ENCODE measurements around the gene VARS2. TPM values are rescaled to one million over a fixed set of nuclear protein-coding genes. Genes with fewer than 3 reads are reported as not detected.

The VARS2 gene
- total RNA-seq, 6 experiments from 2014 or later = 15.3 to 18.4 (median 16.9) TPM

DNA sequence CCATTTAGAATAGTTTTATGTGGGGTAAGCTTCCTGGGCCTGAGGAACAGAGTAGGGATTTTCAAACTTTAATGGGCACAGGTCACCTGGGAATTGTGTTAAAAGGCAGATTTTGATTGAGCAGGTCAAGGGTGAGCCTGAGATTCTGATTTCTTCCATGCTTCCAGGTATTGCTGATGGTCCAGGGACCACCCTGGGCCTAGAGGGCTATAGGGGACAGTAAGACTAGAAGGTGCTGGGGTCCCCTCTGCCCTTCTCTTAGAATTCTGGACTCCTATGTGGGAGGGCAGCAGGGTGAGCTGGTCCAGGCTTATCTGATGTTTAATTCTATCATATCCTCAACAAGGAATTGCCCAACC, 27.2 kb upstream of the VARS2 start:
- Mint-ChIP-seq H3K27ac (peak overlapping the region; percentile 87), H3K4me1 (ENCODE audit: low read depth) (peaks cover 64% of the 10 kb centered on the region), H3K4me3 (peak overlapping the region; percentile 83), H3K36me3 (ENCODE audit: low read depth) (no peaks in the 10 kb centered on the region; the same call in 1 of the 2 replicates), H3K9me3 (no peaks in the 10 kb centered on the region), H3K27me3 (ENCODE audit: insufficient read depth) (no peaks in the 10 kb centered on the region)
- no peak for DNase-seq
- no peak for TF ChIP-seq CTCF (IDR thresholded peaks at IDR 0.05)

- Mint-ChIP-seq H3K36me3 (ENCODE audit: low read depth) (no peaks in the 10 kb centered on the region; the same call in none of the 2 replicates), H3K4me3 (peak overlapping the region; percentile 27)
- no peak for TF ChIP-seq CTCF (IDR thresholded peaks at IDR 0.05)
Observed at GRCh38 chr6:30887901-30888815, 25.9 kb upstream of the VARS2 start.

GRCh38 chr6:30888816-30889495, 25.1 kb upstream of the VARS2 start:
- no peak for TF ChIP-seq CTCF (IDR thresholded peaks at IDR 0.05)
- Mint-ChIP-seq H3K36me3 (ENCODE audit: low read depth) (no peaks in the 10 kb centered on the region; the same call in none of the 2 replicates), H3K27ac (peak overlapping the region; percentile 68), H3K27me3 (ENCODE audit: insufficient read depth) (peaks cover under 1% of the 10 kb centered on the region; the same call in 1 of the 2 replicates), H3K4me1 (ENCODE audit: low read depth) (peaks cover 48% of the 10 kb centered on the region), H3K9me3 (no peaks in the 10 kb centered on the region), H3K4me3 (peak overlapping the region; percentile 27; the same call in 1 of the 2 replicates)
- DNase-seq = no peak

More at GRCh38 chr6:30887901-30888815, 25.9 kb upstream of the VARS2 start:
- H3K27ac Mint-ChIP-seq = peak overlapping the region; percentile 68
- no peaks in the 10 kb centered on the region for H3K27me3 Mint-ChIP-seq (ENCODE audit: insufficient read depth)
- H3K4me1 Mint-ChIP-seq (ENCODE audit: low read depth) = peaks cover 53% of the 10 kb centered on the region
- peak; percentile 56 for DNase-seq
- H3K9me3 Mint-ChIP-seq = no peaks in the 10 kb centered on the region

- no peak for TF ChIP-seq CTCF (IDR thresholded peaks at IDR 0.05)
- Mint-ChIP-seq H3K9me3 (no peaks in the 10 kb centered on the region), H3K27ac (no peak overlapping the region), H3K4me3 (no peak overlapping the region), H3K36me3 (ENCODE audit: low read depth) (no peaks in the 10 kb centered on the region; the same call in none of the 2 replicates), H3K27me3 (ENCODE audit: insufficient read depth) (peaks cover 1% of the 10 kb centered on the region; the same call in 1 of the 2 replicates), H3K4me1 (ENCODE audit: low read depth) (peaks cover 48% of the 10 kb centered on the region)
- no peak for DNase-seq
Observed at GRCh38 chr6:30889496-30889885, 24.5 kb upstream of the VARS2 start.

DNA sequence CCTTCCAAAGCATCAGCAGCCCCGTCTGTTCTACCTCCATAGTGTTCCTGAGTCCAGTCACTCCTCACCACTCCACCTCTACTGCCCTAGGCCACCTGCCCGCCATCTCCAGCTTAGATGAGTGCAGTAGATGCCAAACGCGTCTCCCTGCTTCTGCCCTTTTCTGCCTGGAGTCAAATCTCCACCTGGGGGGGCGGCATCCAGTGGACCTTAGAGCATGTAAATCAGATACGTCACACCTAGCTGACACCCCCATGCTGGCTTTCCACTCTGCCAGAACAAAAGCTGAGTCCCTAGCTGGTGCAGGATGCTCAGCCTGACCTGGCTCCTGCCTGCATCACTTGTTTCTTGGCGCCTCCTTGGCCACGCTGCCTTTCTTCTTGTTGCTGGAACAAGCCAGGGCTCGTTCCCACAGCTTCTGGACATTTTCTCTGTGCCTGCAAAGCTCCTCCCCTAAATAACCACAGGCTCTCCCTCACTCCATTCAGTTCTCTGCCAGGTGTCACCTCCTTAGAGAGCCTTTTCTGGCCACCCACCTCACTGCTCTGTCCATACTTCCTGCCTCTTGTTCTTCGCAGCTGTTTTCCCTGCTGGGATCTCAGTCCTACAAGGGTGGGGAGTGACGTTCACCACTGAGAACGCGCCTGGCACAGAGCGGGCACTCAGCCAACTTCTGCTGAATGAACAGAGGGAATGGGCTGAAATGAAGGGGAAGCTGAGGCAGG, 24.0 kb upstream of the VARS2 start:
- peaks cover 5% of the 10 kb centered on the region for H3K36me3 Mint-ChIP-seq (ENCODE audit: low read depth)
- H3K4me1 Mint-ChIP-seq (ENCODE audit: low read depth) = peaks cover 45% of the 10 kb centered on the region
- no peak for TF ChIP-seq CTCF (IDR thresholded peaks at IDR 0.05)
- H3K27me3 Mint-ChIP-seq (ENCODE audit: insufficient read depth) = peaks cover 1% of the 10 kb centered on the region; the same call in 1 of the 2 replicates
- DNase-seq = no peak
- no peak overlapping the region for H3K27ac Mint-ChIP-seq
- H3K9me3 Mint-ChIP-seq = no peaks in the 10 kb centered on the region
- no peak overlapping the region for H3K4me3 Mint-ChIP-seq

Data from HFFc6 (cell line).